C4-2B (cell line): ENCODE data around the gene KAT2B.

Experiments used
- H3K27ac ChIP-seq: fragments of 450-650 bp; 2 replicates; pipeline ENCODE4 v1.5.1; 2017
- ZFX ChIP-seq: fragments of 450-650 bp; IDR thresholded peaks from 2 replicates; pipeline ENCODE4 v1.6.1; 2017
- TF ChIP-seq, protein P1 (sequence below): fragments of 450-650 bp; conservative IDR thresholded peaks from 2 replicates; pipeline ENCODE4 v1.5.1; 2017; ENCODE audit warnings: mild to moderate bottlenecking

KAT2B gene

DNA sequence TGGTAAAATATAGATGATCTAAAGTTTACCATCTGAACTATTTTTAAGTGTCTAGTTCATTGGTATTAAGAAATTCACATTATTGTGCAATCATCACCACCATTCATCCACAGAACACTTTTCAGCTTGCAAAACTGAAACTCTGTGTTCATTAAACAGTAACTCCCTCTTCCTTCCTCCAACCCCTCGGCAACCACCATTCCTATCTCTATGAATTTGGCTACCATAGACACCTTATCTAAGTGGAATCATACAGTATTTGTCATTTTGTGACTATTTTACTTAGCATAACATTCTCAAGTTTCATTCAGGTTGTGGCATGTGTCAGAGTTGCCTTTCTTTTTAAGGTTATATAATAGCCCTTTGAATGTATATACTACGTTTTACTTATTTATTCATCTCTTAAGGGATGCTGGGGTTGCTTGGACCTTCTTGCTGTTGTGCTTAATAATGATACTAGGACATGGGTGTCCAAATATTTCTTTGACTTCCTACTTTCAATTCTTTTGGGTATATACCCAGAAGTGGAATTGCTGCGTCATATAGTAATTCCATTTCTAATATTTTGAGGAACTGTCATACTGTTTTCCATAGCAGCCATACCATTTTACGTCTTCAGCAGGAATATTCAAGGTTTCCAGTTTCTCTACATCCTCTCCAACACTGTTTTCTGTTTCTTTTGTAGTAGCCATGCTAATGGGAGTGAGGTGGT is 20.9 kb downstream of the KAT2B start:
- no peak overlapping the region for H3K27ac ChIP-seq
- TF ChIP-seq, protein P1, sequence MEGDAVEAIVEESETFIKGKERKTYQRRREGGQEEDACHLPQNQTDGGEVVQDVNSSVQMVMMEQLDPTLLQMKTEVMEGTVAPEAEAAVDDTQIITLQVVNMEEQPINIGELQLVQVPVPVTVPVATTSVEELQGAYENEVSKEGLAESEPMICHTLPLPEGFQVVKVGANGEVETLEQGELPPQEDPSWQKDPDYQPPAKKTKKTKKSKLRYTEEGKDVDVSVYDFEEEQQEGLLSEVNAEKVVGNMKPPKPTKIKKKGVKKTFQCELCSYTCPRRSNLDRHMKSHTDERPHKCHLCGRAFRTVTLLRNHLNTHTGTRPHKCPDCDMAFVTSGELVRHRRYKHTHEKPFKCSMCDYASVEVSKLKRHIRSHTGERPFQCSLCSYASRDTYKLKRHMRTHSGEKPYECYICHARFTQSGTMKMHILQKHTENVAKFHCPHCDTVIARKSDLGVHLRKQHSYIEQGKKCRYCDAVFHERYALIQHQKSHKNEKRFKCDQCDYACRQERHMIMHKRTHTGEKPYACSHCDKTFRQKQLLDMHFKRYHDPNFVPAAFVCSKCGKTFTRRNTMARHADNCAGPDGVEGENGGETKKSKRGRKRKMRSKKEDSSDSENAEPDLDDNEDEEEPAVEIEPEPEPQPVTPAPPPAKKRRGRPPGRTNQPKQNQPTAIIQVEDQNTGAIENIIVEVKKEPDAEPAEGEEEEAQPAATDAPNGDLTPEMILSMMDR = no peak
- no peak for TF ChIP-seq ZFX

DNA sequence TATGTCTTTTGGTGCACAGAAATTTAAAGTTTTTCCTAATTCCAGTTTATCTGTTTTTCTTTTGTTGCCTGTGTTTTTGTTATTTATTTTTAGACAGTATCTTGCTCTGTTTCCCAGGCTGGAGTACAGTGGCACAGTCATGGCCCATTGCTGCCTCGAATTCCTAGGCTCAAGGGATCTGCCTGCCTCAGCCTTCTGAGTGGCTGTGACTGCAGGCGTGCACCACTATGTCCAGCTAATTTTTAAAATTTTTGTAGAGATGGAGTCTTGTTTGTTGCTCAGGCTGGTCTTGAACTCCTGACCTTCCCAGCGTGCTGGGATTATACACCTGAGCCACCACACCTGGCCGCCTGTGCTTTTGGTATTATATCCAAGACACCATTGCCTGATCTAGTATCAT is 22.8 kb downstream of the KAT2B start:
- TF ChIP-seq, protein P1 = no peak
- no peak for TF ChIP-seq ZFX
- H3K27ac ChIP-seq = no peak overlapping the region

DNA sequence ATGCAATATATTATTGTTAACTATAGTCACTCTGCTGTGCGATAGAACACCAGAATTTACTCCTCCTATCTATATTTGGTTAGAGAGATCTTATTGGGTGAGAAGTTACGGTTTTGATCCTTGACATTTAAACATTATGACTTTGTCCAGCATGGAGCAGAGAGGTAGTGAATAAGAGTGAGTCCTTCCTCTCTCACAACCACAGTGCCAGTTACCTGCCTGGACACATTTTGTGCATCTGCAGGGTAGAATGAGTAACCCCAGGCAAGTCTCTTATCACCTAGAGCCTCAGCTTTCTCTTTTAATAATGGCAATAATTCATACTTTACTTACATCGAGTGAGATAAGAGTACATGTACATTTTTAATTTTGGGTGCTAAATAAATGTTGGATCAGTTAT is 24.1 kb downstream of the KAT2B start:
- no peak overlapping the region for H3K27ac ChIP-seq
- no peak for TF ChIP-seq ZFX
- TF ChIP-seq, protein P1 = no peak

DNA sequence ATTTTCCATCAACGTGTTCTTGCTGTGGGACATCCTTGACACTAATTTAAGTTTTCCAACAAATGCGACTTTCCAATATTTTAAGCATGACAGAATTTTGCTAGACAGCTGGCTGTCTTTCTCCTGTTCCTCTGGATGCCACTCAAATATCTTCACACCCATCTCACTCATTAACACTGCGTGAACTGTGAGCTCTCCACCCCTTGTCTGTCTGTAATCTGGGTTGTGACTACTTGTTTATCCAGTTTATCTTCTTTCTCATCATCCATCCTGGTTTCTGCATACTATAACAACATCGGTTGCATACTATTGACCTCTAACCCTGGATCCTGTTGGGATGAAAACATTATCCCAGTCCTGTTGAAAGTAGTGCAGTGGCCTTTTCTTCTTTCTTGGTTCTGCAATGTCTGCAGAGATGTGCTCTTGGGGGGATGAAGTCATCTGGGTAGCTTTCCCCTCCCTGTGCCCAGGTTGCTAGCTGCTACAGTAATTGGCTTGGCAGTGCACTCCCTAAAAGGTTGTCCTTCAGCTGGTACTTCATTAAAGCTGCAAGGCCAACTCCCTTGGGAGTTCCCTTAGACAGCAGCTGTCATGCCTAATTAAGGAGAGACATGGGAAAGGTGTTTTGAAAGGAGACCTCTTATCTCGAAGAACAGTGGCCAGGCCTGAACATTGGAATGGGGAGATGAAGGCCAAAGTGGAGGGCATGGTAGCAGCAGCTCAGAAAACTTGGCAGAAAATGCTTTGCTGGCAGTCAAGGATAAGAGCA is 24.7 kb downstream of the KAT2B start:
- H3K27ac ChIP-seq = peak overlapping the region; percentile 27; the same call in 1 of the 2 replicates
- TF ChIP-seq, protein P1 = no peak
- no peak for TF ChIP-seq ZFX

DNA sequence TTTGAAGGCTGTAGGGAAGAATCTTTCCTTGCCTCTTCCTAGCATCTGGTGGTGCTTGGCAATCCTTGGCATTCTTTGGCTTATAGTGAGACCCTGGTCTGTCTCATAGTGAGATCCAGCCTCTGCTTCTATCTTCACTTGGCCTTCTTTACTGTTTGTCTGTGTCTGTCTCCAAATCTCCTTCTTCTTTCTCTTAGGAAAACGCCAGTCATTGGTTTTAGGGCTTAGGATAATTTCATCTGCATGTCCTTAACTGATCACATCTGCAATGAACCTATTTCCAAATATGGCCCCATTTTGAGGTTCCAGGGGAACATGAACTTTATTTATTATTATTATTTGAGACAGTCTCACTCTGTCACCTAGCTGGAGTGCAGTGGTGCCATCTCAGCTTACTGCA is 25.8 kb downstream of the KAT2B start:
- TF ChIP-seq, protein P1 = no peak
- TF ChIP-seq ZFX = no peak
- H3K27ac ChIP-seq = no peak overlapping the region

DNA sequence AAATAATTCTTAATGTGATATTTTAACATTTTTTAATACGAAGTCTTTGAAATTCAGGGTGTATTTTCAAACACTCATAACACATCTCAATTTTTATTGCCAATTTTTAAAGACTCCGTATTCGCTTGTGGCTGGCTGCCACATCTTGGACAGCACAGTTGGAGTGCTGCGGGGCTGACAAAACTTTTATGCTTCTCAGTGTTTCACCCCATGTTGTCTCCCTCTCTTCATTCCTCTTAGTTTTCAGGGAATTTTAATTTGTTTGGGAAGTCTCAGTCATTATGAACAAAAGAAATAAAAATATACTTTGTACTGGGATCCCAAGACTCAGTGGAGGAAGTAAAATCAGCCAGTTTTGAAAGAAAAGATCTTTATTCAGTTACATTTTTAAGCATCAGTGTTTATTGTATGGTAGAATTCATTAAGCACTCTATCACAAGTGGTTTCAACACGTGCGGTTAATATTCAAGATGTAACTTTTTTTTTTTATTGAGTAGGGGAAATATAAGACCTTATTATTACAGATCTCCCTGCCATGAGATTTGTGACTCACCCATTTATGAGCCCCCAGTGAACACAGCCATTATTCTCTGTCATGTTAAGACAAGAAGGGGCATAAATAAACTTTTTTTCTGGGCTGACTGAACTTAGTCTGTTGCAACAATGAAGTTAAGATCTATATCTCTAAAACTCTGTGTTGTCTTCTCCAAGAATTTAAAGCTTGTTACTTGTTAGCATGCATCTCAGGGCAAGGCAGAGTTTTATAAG is 26.8 kb downstream of the KAT2B start:
- no peak overlapping the region for H3K27ac ChIP-seq
- TF ChIP-seq ZFX = no peak
- TF ChIP-seq, protein P1 = no peak
